Naive thymus-derived CD4-positive, alpha-beta T cell (primary cell): ENCODE data around the gene MGLL. TPM values are rescaled to one million over a fixed set of nuclear protein-coding genes. Genes with fewer than 3 reads are reported as not detected.

Source experiments
- ATAC-seq: fragments of 150-1000 bp; cut with Tn5 transposase; 2 replicates; pipeline ENCODE4 v1.10.0; 2021; ENCODE audit warnings: mild to moderate bottlenecking, moderate library complexity
- CTCF ChIA-PET: fragments of 350-600 bp; sonication (Branson Sonifier 250); formaldehyde crosslinking; loops from one replicate; lab custom pipeline; 2021; ENCODE audit warnings: antibody characterized with exemption; lab: Charles Lee
- POLR2A ChIA-PET: fragments of 350-600 bp; sonication (Branson Sonifier 250); formaldehyde crosslinking; loops from one replicate; lab custom pipeline; 2021; ENCODE audit warnings: antibody characterized with exemption, inconsistent platforms; lab: Charles Lee
- DNase-seq, 9 donors: peaks; one replicate each; pipeline versions ENCODE4 v3.0.0 to v3.0.0-alpha.2; 2020 to 2022; ENCODE audit warnings: mixed read lengths in 1 of 9
- H3K27ac ChIP-seq: one replicate; pipeline ENCODE4 v1.7.0; 2013; ENCODE audit warnings: mild to moderate bottlenecking, low read depth, low read length, moderate library complexity
- H3K27me3 ChIP-seq, 2 donors: one replicate each; pipeline ENCODE4 v1.7.0; 2013; ENCODE audit warnings: low read length in 2 of 2, mild to moderate bottlenecking in 2 of 2, moderate library complexity in 2 of 2; ENCODE audit not compliant: control insufficient read depth in 2 of 2, insufficient read depth in 2 of 2
- H3K36me3 ChIP-seq, 3 experiments: 1 replicate in 2 of 3; 2 replicates in 1 of 3; pipeline ENCODE4 v1.7.0; 2013; ENCODE audit warnings: low read length in 3 of 3, mild to moderate bottlenecking in 3 of 3, moderate library complexity in 1 of 3; ENCODE audit not compliant: insufficient read depth in 3 of 3, control insufficient read depth in 2 of 3
- H3K4me1 ChIP-seq, 2 donors: one replicate each; pipeline ENCODE4 v1.7.0; 2013; ENCODE audit warnings: low read length in 2 of 2, mild to moderate bottlenecking in 2 of 2, moderate library complexity in 1 of 2; ENCODE audit not compliant: control insufficient read depth in 2 of 2, insufficient read depth in 2 of 2
- H3K4me3 ChIP-seq: 2 replicates; pipeline ENCODE4 v1.7.0; 2013; ENCODE audit warnings: mild to moderate bottlenecking, low read length
- H3K9me3 ChIP-seq, 3 experiments: 1 replicate in 2 of 3; 2 replicates in 1 of 3; pipeline ENCODE4 v1.7.0; 2013; ENCODE audit warnings: low read length in 3 of 3; ENCODE audit not compliant: control insufficient read depth in 2 of 3
- H3K27ac Mint-ChIP-seq, 9 donors: one replicate each; pipeline ENCODE4 v1.8.0; 2020 to 2022; ENCODE audit warnings: mixed read lengths in 9 of 9, mild to moderate bottlenecking in 8 of 9, moderate library complexity in 5 of 9, inconsistent platforms in 2 of 9
- H3K27me3 Mint-ChIP-seq, 5 donors: one replicate each; pipeline ENCODE4 v1.8.0; 2021 to 2022; ENCODE audit warnings: mixed read lengths in 5 of 5, mild to moderate bottlenecking in 1 of 5
- H3K36me3 Mint-ChIP-seq, 5 donors: one replicate each; pipeline ENCODE4 v1.8.0; 2020 to 2022; ENCODE audit warnings: mixed read lengths in 5 of 5, mild to moderate bottlenecking in 3 of 5, inconsistent platforms in 1 of 5
- H3K4me1 Mint-ChIP-seq, 7 donors: one replicate each; pipeline ENCODE4 v1.8.0; 2020 to 2022; ENCODE audit warnings: mixed read lengths in 7 of 7, mild to moderate bottlenecking in 3 of 7, inconsistent platforms in 1 of 7
- H3K4me3 Mint-ChIP-seq, 10 donors: one replicate each; pipeline ENCODE4 v1.8.0; 2020 to 2022; ENCODE audit warnings: mild to moderate bottlenecking in 10 of 10, mixed read lengths in 10 of 10, moderate library complexity in 6 of 10, inconsistent platforms in 2 of 10
- H3K9me3 Mint-ChIP-seq, 11 donors: one replicate each; pipeline ENCODE4 v1.8.0; 2020 to 2022; ENCODE audit warnings: mixed read lengths in 11 of 11, mild to moderate bottlenecking in 4 of 11, inconsistent platforms in 1 of 11, moderate library complexity in 1 of 11
- intact Hi-C, 2 donors: fragments of 100-400 bp; cut with micrococcal nuclease; formaldehyde crosslinking; loops; one replicate each; pipeline ENCODE4 v1.15.1; 2023
- polyA plus RNA-seq, 2 donors: library from polyadenylated mRNA; unstranded; fragments of 300-500 nt; fragmentation: Illumina TruSeq; gene quantifications; one replicate each; pipeline ENCODE4 v1.2.3, GENCODE V29; 2021
- total RNA-seq, 6 experiments: library from RNA in 5 of 6; stranded (reverse) in 5 of 6; gene quantifications; 1 replicate in 5 of 6; 2 replicates in 1 of 6; pipeline ENCODE4 v1.2.3 and lab custom pipeline; 2021 to 2026

MGLL gene
- total and polyA plus RNA-seq, 7 experiments from 2014 or later, result 1.0 to 6.0 (median 2.1) TPM; not detected in 2

GRCh38 chr3:127743351-127744252 is 78.7 kb downstream of the MGLL start:
- no peaks in the 10 kb centered on the region for H3K36me3 Mint-ChIP-seq
- CTCF ChIA-PET, result no interaction called here
- intact Hi-C loops, result no loop called here
- no peaks in the 10 kb centered on the region for H3K36me3 ChIP-seq
- no peaks in the 10 kb centered on the region for H3K9me3 Mint-ChIP-seq
- H3K4me1 Mint-ChIP-seq, result peaks cover 0 to 2% (median 0%) of the 10 kb centered on the region in 7 donors
- no peaks in the 10 kb centered on the region for H3K4me1 ChIP-seq
- no peak overlapping the region for H3K27ac ChIP-seq
- no peak overlapping the region for H3K4me3 Mint-ChIP-seq
- no peaks in the 10 kb centered on the region for H3K27me3 ChIP-seq
- peaks cover 0 to 12% (median 8%) of the 10 kb centered on the region in 5 donors for H3K27me3 Mint-ChIP-seq
- POLR2A ChIA-PET, result interaction anchor here (0.6 kb wide), 1 partner anchor 12 kb away, joined by 3 read pairs; no protein-coding TSS in a partner anchor
- no peak overlapping the region for H3K4me3 ChIP-seq
- H3K9me3 ChIP-seq, result no peaks in the 10 kb centered on the region
- ATAC-seq (no peak), DNase-seq (no peak)
- no peak overlapping the region for H3K27ac Mint-ChIP-seq

- no peak overlapping the region for H3K4me3 Mint-ChIP-seq
- H3K36me3 ChIP-seq, result no peaks in the 10 kb centered on the region
- DNase-seq, result no peak
- peaks cover 0 to 5% (median 0%) of the 10 kb centered on the region in 7 donors for H3K4me1 Mint-ChIP-seq
- no peaks in the 10 kb centered on the region for H3K9me3 Mint-ChIP-seq
- no peaks in the 10 kb centered on the region for H3K9me3 ChIP-seq
- peaks cover 0 to 11% (median 8%) of the 10 kb centered on the region in 5 donors for H3K27me3 Mint-ChIP-seq
- H3K4me1 ChIP-seq, result no peaks in the 10 kb centered on the region
- no peak overlapping the region for H3K27ac ChIP-seq
- no peak overlapping the region for H3K27ac Mint-ChIP-seq
- intact Hi-C loops, result no loop called here
- ATAC-seq, result no peak
- H3K36me3 Mint-ChIP-seq, result no peaks in the 10 kb centered on the region
- POLR2A ChIA-PET, result interaction anchor here (0.6 kb wide), 1 partner anchor 13 kb away, joined by 3 read pairs; no protein-coding TSS in a partner anchor
- H3K4me3 ChIP-seq, result no peak overlapping the region
- no peaks in the 10 kb centered on the region for H3K27me3 ChIP-seq
- CTCF ChIA-PET, result no interaction called here
Measured at GRCh38 chr3:127742580-127742979, 79.7 kb downstream of the MGLL start.

GRCh38 chr3:127741690-127742089 is 80.6 kb downstream of the MGLL start:
- CTCF ChIA-PET, result no interaction called here

GRCh38 chr3:127741246-127741645 is 81.1 kb downstream of the MGLL start:
- DNase-seq (no peak), ATAC-seq (no peak)
- no peak overlapping the region for H3K27ac Mint-ChIP-seq
- H3K36me3 ChIP-seq, result no peaks in the 10 kb centered on the region
- H3K4me1 Mint-ChIP-seq, result peaks cover 0 to 5% (median 0%) of the 10 kb centered on the region in 7 donors
- H3K27ac ChIP-seq, result no peak overlapping the region
- intact Hi-C loops, result no loop called here
- ChIA-PET CTCF (no interaction called here), POLR2A (no interaction called here)
- no peaks in the 10 kb centered on the region for H3K9me3 Mint-ChIP-seq
- H3K4me3 ChIP-seq, result no peak overlapping the region
- no peak overlapping the region for H3K4me3 Mint-ChIP-seq
- H3K4me1 ChIP-seq, result no peaks in the 10 kb centered on the region
- no peaks in the 10 kb centered on the region for H3K27me3 ChIP-seq
- H3K36me3 Mint-ChIP-seq, result no peaks in the 10 kb centered on the region
- no peaks in the 10 kb centered on the region for H3K9me3 ChIP-seq
- peaks cover 0 to 8% (median 7%) of the 10 kb centered on the region in 5 donors for H3K27me3 Mint-ChIP-seq

More at GRCh38 chr3:127741690-127742089, 80.6 kb downstream of the MGLL start:
- no peak overlapping the region for H3K27ac ChIP-seq
- Mint-ChIP-seq H3K27me3 (peaks cover 0 to 8% (median 7%) of the 10 kb centered on the region in 5 donors), H3K9me3 (no peaks in the 10 kb centered on the region), H3K36me3 (no peaks in the 10 kb centered on the region), H3K27ac (no peak overlapping the region), H3K4me1 (peaks cover 0 to 5% (median 0%) of the 10 kb centered on the region in 7 donors), H3K4me3 (no peak overlapping the region)
- no peaks in the 10 kb centered on the region for H3K9me3 ChIP-seq
- intact Hi-C loops, result no loop called here
- ATAC-seq, result no peak
- no peak for DNase-seq
- H3K4me3 ChIP-seq, result no peak overlapping the region
- POLR2A ChIA-PET, result no interaction called here
- no peaks in the 10 kb centered on the region for H3K4me1 ChIP-seq
- no peaks in the 10 kb centered on the region for H3K27me3 ChIP-seq
- H3K36me3 ChIP-seq, result no peaks in the 10 kb centered on the region

- CTCF ChIA-PET, result no interaction called here
- intact Hi-C loops, result no loop called here
- POLR2A ChIA-PET, result no interaction called here
Measured at GRCh38 chr3:127740136-127740915, 82.0 kb downstream of the MGLL start.

GRCh38 chr3:127739347-127740135 is 82.8 kb downstream of the MGLL start:
- H3K4me3 Mint-ChIP-seq, result no peak overlapping the region
- ChIA-PET CTCF (no interaction called here), POLR2A (no interaction called here)
- Histone ChIP-seq H3K36me3 (no peaks in the 10 kb centered on the region), H3K27me3 (no peaks in the 10 kb centered on the region), H3K4me3 (no peak overlapping the region), H3K9me3 (no peaks in the 10 kb centered on the region), H3K27ac (no peak overlapping the region), H3K4me1 (no peaks in the 10 kb centered on the region)
- no peak overlapping the region for H3K27ac Mint-ChIP-seq
- intact Hi-C loops, result no loop called here
- H3K4me1 Mint-ChIP-seq, result peaks cover 0 to 10% (median 0%) of the 10 kb centered on the region in 7 donors
- peaks cover 0 to 19% (median 7%) of the 10 kb centered on the region in 5 donors for H3K27me3 Mint-ChIP-seq
- no peaks in the 10 kb centered on the region for H3K36me3 Mint-ChIP-seq
- no peaks in the 10 kb centered on the region for H3K9me3 Mint-ChIP-seq
- DNase-seq (no peak), ATAC-seq (no peak)

More at GRCh38 chr3:127740136-127740915, 82.0 kb downstream of the MGLL start:
- Histone ChIP-seq H3K27ac (no peak overlapping the region), H3K4me1 (no peaks in the 10 kb centered on the region), H3K4me3 (no peak overlapping the region), H3K27me3 (no peaks in the 10 kb centered on the region), H3K36me3 (no peaks in the 10 kb centered on the region), H3K9me3 (no peaks in the 10 kb centered on the region)
- Mint-ChIP-seq H3K4me3 (no peak overlapping the region), H3K27ac (no peak overlapping the region), H3K27me3 (peaks cover 0 to 14% (median 7%) of the 10 kb centered on the region in 5 donors), H3K4me1 (peaks cover 0 to 5% (median 0%) of the 10 kb centered on the region in 7 donors), H3K36me3 (no peaks in the 10 kb centered on the region), H3K9me3 (no peaks in the 10 kb centered on the region)
- DNase-seq, result no peak
- ATAC-seq, result no peak
